ENCODE data around the gene ZSCAN25. TPM values are rescaled to one million over a fixed set of nuclear protein-coding genes. Genes with fewer than 3 reads are reported as not detected.
"Not testable (repeated sequence)": the region's sequence is repeated elsewhere in the genome, so short reads cannot be mapped to it uniquely, and the experiment has no call there.

Gene ZSCAN25
- polyA plus RNA-seq: 1 to 10 TPM; 3.7 to 5.6 (median 4.7) TPM

- WGBS, 3 donors: 0 to 1% (median 0%) methylated on average over 59 to 60 of the region's 60 CpGs
- no peak within 1 kb of the TSS for H3K27ac ChIP-seq (ENCODE audit: low read depth, low read length)
Measured at GRCh38 chr7:99616359-99617191, at the start of gene ZSCAN25. ZSCAN25 (plus strand) TSS chr7:99616946; CDS start chr7:99619607, 2,661 bp downstream.

DNA sequence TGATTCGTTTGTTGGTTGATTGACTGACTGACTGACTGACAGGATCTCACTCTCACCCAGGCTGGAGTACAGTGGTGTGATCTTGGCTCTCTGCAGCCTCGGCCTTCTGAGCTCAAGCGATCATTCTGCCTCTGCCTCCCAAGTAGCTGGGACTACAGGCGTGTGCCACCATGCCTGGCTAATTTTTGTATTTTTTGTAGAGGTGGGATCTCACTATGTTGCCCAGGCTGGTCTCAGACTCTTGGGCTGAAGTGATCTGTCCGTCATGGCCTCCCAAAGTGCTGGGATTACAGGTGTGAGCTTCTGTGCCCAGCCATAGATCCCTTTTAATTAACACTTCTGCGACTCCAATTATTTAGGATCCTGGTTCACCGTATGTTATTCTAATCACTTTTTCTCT, 48.0 kb upstream of the ZSCAN25 start:
- H3K27ac ChIP-seq (ENCODE audit: low read depth, low read length): not testable (repeated sequence)
- 94 to 97% (median 96%) methylated on average over 7 of the region's 7 CpGs for WGBS, 3 donors

DNA sequence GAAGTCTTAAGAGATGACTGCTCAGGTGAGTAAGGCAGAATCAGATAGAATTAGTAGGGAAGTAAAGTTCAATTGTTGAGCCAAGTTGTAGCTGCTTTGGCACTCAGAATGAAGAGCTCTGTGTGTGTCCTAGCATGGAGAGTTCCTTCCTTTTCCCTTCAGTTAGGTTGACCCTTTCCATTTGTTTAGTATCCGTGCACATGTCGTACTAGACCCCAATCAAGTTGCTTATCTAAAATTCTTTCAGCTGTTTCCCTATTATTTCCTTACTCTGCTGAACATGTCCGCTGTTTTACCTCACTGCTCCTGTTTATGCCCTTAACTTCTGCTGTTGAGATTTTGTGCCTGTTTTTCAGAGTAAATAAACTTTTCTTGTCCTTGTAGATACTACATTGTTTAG, 45.0 kb upstream of the ZSCAN25 start:
- WGBS, 3 donors: 97 to 98% (median 98%) methylated on average over 3 of the region's 3 CpGs
- no peak overlapping the region for H3K27ac ChIP-seq (ENCODE audit: low read depth, low read length)

DNA sequence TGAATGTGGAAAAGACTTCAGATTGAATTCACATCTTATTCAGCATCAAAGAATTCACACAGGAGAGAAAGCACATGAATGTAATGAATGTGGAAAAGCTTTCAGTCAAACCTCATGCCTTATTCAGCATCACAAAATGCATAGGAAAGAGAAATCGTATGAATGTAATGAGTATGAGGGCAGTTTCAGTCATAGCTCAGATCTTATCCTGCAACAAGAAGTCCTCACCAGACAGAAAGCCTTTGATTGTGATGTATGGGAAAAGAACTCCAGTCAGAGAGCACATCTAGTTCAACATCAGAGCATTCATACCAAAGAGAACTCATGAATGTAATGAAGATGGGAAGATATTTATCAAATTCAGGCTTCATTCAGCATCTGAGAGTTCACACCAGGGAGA, 43.5 kb upstream of the ZSCAN25 start:
- 94 to 97% (median 94%) methylated on average over 1 of the region's 1 CpG for WGBS, 3 donors
- no peak overlapping the region for H3K27ac ChIP-seq (ENCODE audit: low read depth, low read length)

DNA sequence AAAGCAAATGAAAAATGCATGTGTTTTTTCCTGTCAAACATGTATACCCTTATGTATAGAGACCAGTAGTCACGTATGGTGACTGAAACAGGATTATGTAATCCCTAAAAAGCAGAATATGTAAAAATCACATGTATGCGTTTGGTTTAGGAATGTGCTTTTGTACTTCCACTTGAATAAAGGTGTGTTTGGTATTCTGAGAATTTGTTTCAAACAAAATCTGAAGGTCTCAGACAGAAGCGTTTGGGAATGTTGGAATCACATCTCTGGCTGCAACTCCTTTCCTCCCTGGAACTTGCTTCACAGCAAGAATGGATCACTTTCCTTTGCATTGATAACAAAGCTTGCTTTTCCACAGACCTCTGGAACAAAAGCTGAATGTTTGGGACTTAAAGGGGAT, 40.5 kb upstream of the ZSCAN25 start:
- 62 to 72% (median 70%) methylated on average over 3 of the region's 3 CpGs for WGBS, 3 donors
- no peak overlapping the region for H3K27ac ChIP-seq (ENCODE audit: low read depth, low read length)

- H3K27ac ChIP-seq (ENCODE audit: low read depth, low read length): no peak overlapping the region
- 41 to 50% (median 41%) methylated on average over 10 of the region's 10 CpGs for WGBS, 3 donors
Measured at GRCh38 chr7:99579281-99579955, 37.3 kb upstream of the ZSCAN25 start.

GRCh38 chr7:99579956-99580777, 36.6 kb upstream of the ZSCAN25 start:
- WGBS, 3 donors: 1% methylated on average over 54 of the region's 54 CpGs
- no peak overlapping the region for H3K27ac ChIP-seq (ENCODE audit: low read depth, low read length)

GRCh38 chr7:99580778-99581332, 35.9 kb upstream of the ZSCAN25 start:
- WGBS, 3 donors: 55 to 62% (median 59%) methylated on average over 4 of the region's 4 CpGs
- H3K27ac ChIP-seq (ENCODE audit: low read depth, low read length): not testable (repeated sequence)

DNA sequence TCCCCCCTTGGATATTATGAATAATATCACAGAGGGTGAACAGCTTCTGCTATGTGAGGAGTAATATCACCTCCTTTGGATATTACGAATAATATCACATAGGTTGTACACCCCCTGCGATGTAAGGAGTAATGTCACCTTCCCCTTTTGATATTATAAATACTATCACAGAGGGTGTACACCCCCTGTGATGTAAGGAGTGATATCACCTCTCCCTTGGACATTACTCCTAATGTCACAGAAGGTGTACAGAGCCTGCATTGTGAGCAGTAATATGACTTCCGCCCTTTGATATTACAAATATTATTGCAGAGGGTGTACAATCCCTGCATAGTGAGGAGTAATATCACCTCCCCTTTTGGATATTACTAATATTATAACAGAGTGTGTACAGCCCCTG, 27.9 kb upstream of the ZSCAN25 start:
- H3K27ac ChIP-seq (ENCODE audit: low read depth, low read length): no peak overlapping the region
- 79 to 89% (median 82%) methylated on average over 3 of the region's 3 CpGs for WGBS, 3 donors

DNA sequence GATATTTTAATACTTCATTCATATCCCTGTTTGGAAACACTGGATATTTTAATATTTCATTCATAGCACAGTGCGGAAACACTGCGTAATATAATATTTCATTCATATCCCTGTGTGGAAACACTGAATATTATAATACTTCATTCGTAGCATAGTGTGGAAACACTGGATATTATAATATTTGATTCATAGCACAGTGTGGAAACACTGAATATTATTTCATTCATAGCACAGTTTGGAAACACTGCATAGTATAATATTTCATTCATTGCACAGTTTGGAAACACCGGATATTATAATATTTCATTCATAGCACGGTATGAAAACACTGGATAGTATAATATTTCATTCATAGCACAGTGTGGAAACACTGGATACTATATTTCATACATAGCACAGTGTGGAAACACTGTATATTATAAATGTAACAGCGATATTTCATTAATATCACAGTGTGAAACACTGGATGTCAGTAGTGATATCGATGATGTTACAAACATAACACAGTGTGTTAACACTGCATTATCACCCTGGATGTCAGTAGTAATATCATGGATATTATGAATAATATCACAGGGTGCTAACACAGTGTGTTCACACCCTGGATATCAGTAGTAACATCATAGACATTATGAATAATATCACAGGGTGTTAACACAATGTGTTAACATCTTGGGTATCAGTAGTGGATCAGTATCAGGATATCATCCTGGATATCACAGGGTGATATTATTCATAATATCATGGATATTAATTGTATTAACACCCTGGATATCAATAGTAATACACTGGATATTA, 21.6 kb upstream of the ZSCAN25 start:
- H3K27ac ChIP-seq (ENCODE audit: low read depth, low read length): no peak overlapping the region
- WGBS, 3 donors: 82 to 85% (median 84%) methylated on average over 7 of the region's 7 CpGs

DNA sequence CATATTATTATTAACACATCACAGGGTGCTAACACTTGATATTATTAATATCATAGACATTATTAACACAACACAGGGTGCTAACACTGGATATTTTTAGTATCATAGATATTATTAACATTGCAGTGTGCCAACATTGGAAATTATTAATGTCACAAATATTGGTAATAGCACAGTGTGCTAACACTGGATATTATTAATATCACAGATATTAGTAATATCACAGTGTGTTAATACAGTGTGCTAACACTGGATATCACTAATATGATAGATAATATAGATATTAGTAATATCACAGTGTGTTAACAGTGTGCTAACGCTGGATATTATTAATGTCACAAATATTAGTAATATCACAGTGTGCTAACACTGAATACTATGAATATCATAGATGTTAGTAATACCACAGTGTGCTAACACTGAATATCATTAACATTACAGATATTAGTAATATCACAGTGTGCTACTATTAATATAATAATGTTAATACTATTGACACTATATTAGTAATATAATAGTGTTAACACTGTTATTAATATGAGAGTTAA, 20.3 kb upstream of the ZSCAN25 start:
- 83 to 86% (median 85%) methylated on average over 1 of the region's 1 CpG for WGBS, 3 donors
- no peak overlapping the region for H3K27ac ChIP-seq (ENCODE audit: low read depth, low read length)

DNA sequence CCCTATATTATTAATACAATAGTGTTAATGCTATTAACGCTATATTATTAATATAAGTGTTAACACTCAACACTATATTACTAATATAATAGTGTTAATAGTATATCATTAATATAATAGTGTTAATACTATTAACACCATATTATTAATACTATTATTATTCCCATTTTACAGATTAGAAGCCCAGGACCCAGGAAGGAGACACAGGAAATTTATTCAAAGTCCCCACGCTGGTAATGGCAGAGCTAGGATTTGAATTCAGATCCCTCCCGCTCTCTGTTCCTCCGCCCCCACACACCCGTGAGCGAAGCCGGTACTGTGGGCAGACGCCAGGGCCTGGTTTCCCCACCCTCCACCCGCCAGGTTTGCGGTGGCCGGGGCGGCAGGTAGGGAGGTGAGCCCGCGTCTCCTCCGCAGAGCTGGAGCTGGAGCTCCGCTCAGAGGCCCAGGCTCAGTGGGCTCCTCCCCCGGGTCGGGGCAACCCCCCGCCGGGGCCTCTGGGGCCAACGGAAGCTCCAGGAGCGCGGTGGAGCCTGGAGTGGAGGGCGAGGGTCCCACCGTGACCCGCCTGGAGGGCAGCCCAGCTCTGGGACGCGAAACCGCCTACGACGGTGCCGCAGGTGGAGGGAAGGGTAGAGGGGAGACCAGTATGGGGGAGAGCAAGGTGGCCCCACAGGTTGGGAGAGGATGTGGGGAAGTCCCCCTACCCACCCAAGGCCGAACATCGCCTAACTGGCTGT, 18.8 kb upstream of the ZSCAN25 start, which contains the start of gene TMEM225B:
TMEM225B (plus strand) TSS at position 506 of the 740 bp plus-strand sequence. CDS start 6,122 bp downstream, outside the sequence.
- H3K27ac ChIP-seq (ENCODE audit: low read depth, low read length): no peak within 1 kb of the TSS
- WGBS, 3 donors: 66 to 74% (median 68%) methylated on average over 24 to 34 of the region's 34 CpGs

GRCh38 chr7:99599836-99600235, 16.9 kb upstream of the ZSCAN25 start:
- 72 to 82% (median 75%) methylated on average over 4 of the region's 4 CpGs for WGBS, 3 donors
- no peak overlapping the region for H3K27ac ChIP-seq (ENCODE audit: low read depth, low read length)

DNA sequence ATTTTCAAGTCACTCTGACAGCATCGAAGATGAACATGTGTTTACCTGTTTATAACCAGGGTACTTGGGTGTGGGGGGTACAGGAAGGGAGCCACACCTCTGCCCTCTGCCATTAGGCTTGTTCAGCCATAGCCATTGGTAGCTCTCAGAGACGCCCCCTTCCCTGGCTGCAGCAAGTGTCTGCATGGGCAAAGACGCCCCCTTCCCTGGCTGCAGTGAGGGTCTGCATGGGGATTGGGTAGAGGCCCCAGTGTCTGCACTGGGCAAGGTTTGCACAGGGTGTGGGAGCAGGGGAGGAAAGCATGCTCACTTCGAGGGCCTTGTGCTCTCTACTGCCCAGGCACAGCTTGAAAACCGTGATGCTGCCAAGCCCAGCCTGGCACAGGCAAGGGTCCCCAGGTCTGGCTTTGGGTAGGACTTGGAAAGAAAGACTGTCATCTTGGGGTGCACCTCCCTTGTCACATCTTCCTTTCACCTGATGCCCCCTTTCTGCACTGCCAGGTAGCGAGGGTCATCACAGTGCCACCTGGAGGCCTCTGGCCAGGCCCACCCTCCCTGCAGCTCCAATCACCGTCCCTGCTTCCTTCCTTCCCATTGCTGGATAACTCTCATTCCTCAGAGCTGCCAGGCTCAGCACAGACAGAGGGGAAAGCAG, 15.0 kb upstream of the ZSCAN25 start:
- H3K27ac ChIP-seq (ENCODE audit: low read depth, low read length): no peak overlapping the region
- 73 to 81% (median 75%) methylated on average over 6 to 7 of the region's 7 CpGs for WGBS, 3 donors

GRCh38 chr7:99605527-99605926, 11.2 kb upstream of the ZSCAN25 start:
- WGBS, 3 donors: 91 to 96% (median 95%) methylated on average over 7 of the region's 7 CpGs
- no peak overlapping the region for H3K27ac ChIP-seq (ENCODE audit: low read depth, low read length)

DNA sequence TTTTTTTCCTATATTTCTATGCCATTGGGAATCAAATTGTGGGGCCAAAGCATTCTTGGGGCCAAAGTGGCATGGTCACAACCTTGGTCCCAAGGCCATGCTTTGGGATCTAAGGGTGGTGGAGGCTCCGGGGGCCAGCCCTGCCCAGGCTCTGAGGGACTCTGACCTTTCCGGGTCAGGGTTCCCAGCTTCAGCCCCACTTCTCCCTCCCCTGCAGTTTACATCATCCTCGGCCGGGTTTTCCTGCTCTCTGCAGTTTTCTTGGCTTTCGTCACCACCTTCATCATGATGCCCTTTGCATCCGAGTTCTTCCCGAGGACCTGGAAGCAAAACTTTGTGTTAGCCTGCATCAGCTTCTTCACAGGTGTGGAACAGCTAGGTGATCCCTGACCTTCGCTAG, 10.2 kb upstream of the ZSCAN25 start:
- H3K27ac ChIP-seq (ENCODE audit: low read depth, low read length): no peak overlapping the region
- WGBS, 3 donors: 68 to 77% (median 76%) methylated on average over 8 of the region's 8 CpGs

Data from adipose tissue (tissue), 3 donors.